Stomach smooth muscle (tissue), 2 donors: ENCODE data around the gene PRM3.
A peak's percentile ranks its signal among the peaks of the same experiment; 100 is the strongest.

Experiments
- H3K27ac ChIP-seq: one replicate; pipeline ENCODE4 v1.7.0; 2013; ENCODE audit warnings: mild to moderate bottlenecking, low read length, inconsistent platforms
- H3K27me3 ChIP-seq, 2 donors: one replicate each; pipeline ENCODE4 v1.7.0; 2013; ENCODE audit warnings: low read length in 2 of 2; ENCODE audit not compliant: insufficient read depth in 2 of 2, control insufficient read depth in 1 of 2
- H3K36me3 ChIP-seq, 2 donors: one replicate each; pipeline ENCODE4 v1.7.0; 2013; ENCODE audit warnings: low read length in 2 of 2; ENCODE audit not compliant: control insufficient read depth in 2 of 2, insufficient read depth in 2 of 2
- H3K4me1 ChIP-seq: one replicate; pipeline ENCODE4 v1.7.0; 2013; ENCODE audit warnings: low read length; ENCODE audit not compliant: control insufficient read depth, insufficient read depth
- H3K4me3 ChIP-seq, 2 donors: one replicate each; pipeline ENCODE4 v1.7.0; 2013; ENCODE audit warnings: low read length in 2 of 2
- H3K9ac ChIP-seq, 2 donors: one replicate each; pipeline ENCODE4 v1.7.0; 2013; ENCODE audit warnings: low read length in 2 of 2, mild to moderate bottlenecking in 1 of 2
- H3K9me3 ChIP-seq, 2 donors: one replicate each; pipeline ENCODE4 v1.7.0; 2013; ENCODE audit warnings: low read length in 2 of 2; ENCODE audit not compliant: control insufficient read depth in 2 of 2
- donor health status: healthy.
- donor health status: Pancreatic carcinoma.

The PRM3 gene

GRCh38 chr16:11248133-11248532 lies 25.3 kb downstream of the PRM3 start:
- H3K4me1 ChIP-seq: no peaks in the 10 kb centered on the region
- H3K36me3 ChIP-seq: peaks cover 0 to 6% of the 10 kb centered on the region in 2 donors

GRCh38 chr16:11245988-11246387 lies 27.4 kb downstream of the PRM3 start:
- no peak overlapping the region for H3K9ac ChIP-seq

More at GRCh38 chr16:11248133-11248532, 25.3 kb downstream of the PRM3 start:
- H3K27me3 ChIP-seq: no peaks in the 10 kb centered on the region
- no peak overlapping the region for H3K27ac ChIP-seq
- H3K9me3 ChIP-seq: no peaks in the 10 kb centered on the region
- H3K4me3 ChIP-seq: no peak overlapping the region
- H3K9ac ChIP-seq: no peak overlapping the region

GRCh38 chr16:11245222-11245737 lies 28.1 kb downstream of the PRM3 start:
- no peak overlapping the region for H3K4me3 ChIP-seq
- no peaks in the 10 kb centered on the region for H3K9me3 ChIP-seq
- H3K27ac ChIP-seq: no peak overlapping the region
- H3K36me3 ChIP-seq: no peaks in the 10 kb centered on the region
- no peaks in the 10 kb centered on the region for H3K27me3 ChIP-seq
- peaks cover 4% of the 10 kb centered on the region for H3K4me1 ChIP-seq
- no peak overlapping the region for H3K9ac ChIP-seq

More at GRCh38 chr16:11245988-11246387, 27.4 kb downstream of the PRM3 start:
- Histone ChIP-seq H3K27ac (no peak overlapping the region), H3K27me3 (no peaks in the 10 kb centered on the region), H3K36me3 (no peaks in the 10 kb centered on the region), H3K9me3 (no peaks in the 10 kb centered on the region), H3K4me3 (no peak overlapping the region), H3K4me1 (no peaks in the 10 kb centered on the region)

- Histone ChIP-seq H3K27me3 (no peaks in the 10 kb centered on the region), H3K4me3 (no peak overlapping the region), H3K4me1 (peaks cover 4% of the 10 kb centered on the region), H3K9me3 (no peaks in the 10 kb centered on the region), H3K9ac (no peak overlapping the region), H3K36me3 (no peaks in the 10 kb centered on the region), H3K27ac (no peak overlapping the region)
Measured at GRCh38 chr16:11242658-11243057, 30.8 kb downstream of the PRM3 start.

GRCh38 chr16:11241480-11242204 lies 31.8 kb downstream of the PRM3 start:
- Histone ChIP-seq H3K9me3 (no peaks in the 10 kb centered on the region), H3K27ac (no peak overlapping the region), H3K4me1 (peaks cover 4% of the 10 kb centered on the region), H3K36me3 (no peaks in the 10 kb centered on the region), H3K27me3 (no peaks in the 10 kb centered on the region), H3K9ac (no peak overlapping the region), H3K4me3 (no peak overlapping the region)

- H3K27ac ChIP-seq: no peak overlapping the region
- no peak overlapping the region for H3K9ac ChIP-seq
- H3K4me3 ChIP-seq: peak overlapping the region in 1 of 2 donors; percentile 52
- H3K36me3 ChIP-seq: no peaks in the 10 kb centered on the region
- H3K27me3 ChIP-seq: no peaks in the 10 kb centered on the region
- no peaks in the 10 kb centered on the region for H3K9me3 ChIP-seq
- H3K4me1 ChIP-seq: peaks cover 4% of the 10 kb centered on the region
Measured at GRCh38 chr16:11240636-11241473, 32.6 kb downstream of the PRM3 start.

GRCh38 chr16:11239644-11240632 lies 33.5 kb downstream of the PRM3 start:
- H3K9ac ChIP-seq: no peak overlapping the region
- H3K36me3 ChIP-seq: no peaks in the 10 kb centered on the region
- H3K9me3 ChIP-seq: no peaks in the 10 kb centered on the region
- H3K27ac ChIP-seq: no peak overlapping the region
- H3K4me3 ChIP-seq: no peak overlapping the region
- no peaks in the 10 kb centered on the region for H3K27me3 ChIP-seq
- peaks cover 4% of the 10 kb centered on the region for H3K4me1 ChIP-seq

GRCh38 chr16:11238272-11239202 lies 34.9 kb downstream of the PRM3 start:
- Histone ChIP-seq H3K36me3 (no peaks in the 10 kb centered on the region), H3K27ac (no peak overlapping the region), H3K4me3 (no peak overlapping the region), H3K4me1 (peaks cover 4% of the 10 kb centered on the region), H3K9ac (no peak overlapping the region), H3K27me3 (no peaks in the 10 kb centered on the region), H3K9me3 (no peaks in the 10 kb centered on the region)

- Histone ChIP-seq H3K36me3 (no peaks in the 10 kb centered on the region), H3K4me1 (peaks cover 4% of the 10 kb centered on the region), H3K9ac (no peak overlapping the region), H3K4me3 (no peak overlapping the region), H3K9me3 (no peaks in the 10 kb centered on the region), H3K27ac (no peak overlapping the region), H3K27me3 (no peaks in the 10 kb centered on the region)
Measured at GRCh38 chr16:11236461-11237254, 36.8 kb downstream of the PRM3 start.
